Umbilical cord (tissue), 2 donors: ENCODE measurements around the gene ATP6V0E1. TPM values are rescaled to one million over a fixed set of nuclear protein-coding genes. Genes with fewer than 3 reads are reported as not detected.

Experiments
- DNase-seq: peaks from one replicate; pipeline ENCODE4 v3.0.0-alpha.2; 2015; ENCODE audit warnings: low spot score
- total RNA-seq: library from RNA; depleted of rRNA; stranded (reverse); fragments of >200 nt; gene quantifications from one replicate; pipeline ENCODE4 v1.2.3, GENCODE V29; 2014; ENCODE audit warnings: low replicate concordance; ENCODE audit not compliant: insufficient read depth

Gene ATP6V0E1
- 104 TPM for total RNA-seq

- peak; percentile 96 for DNase-seq
Measured at GRCh38 chr5:172983542-172984243, at the start of gene ATP6V0E1. Gene ATP6V0E1, plus strand, starts transcription at chr5:172983771. Its CDS starts 90 bp downstream, at chr5:172983861.

DNA sequence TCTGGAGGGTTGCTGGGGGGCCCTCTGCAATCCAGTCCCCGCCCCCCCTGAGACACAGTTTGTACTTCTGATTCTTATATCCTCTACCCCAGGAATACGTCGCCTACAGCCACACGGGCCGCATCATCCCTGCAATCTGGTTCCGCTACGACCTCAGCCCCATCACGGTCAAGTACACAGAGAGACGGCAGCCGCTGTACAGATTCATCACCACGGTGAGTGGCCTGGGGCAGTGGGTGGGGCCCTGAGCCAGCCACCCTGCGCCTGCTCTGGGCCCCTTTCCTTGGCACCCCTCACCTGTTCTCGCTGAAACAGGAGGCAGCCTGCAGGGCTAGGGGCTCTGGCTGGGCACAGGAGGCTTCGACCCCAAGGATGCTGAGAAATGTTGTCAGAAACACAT lies 48.5 kb upstream of the ATP6V0E1 start:
- DNase-seq: no peak

- DNase-seq: no peak
Measured at GRCh38 chr5:172936401-172936800, 47.2 kb upstream of the ATP6V0E1 start.

GRCh38 chr5:172939071-172939470 lies 44.5 kb upstream of the ATP6V0E1 start:
- DNase-seq: no peak

DNA sequence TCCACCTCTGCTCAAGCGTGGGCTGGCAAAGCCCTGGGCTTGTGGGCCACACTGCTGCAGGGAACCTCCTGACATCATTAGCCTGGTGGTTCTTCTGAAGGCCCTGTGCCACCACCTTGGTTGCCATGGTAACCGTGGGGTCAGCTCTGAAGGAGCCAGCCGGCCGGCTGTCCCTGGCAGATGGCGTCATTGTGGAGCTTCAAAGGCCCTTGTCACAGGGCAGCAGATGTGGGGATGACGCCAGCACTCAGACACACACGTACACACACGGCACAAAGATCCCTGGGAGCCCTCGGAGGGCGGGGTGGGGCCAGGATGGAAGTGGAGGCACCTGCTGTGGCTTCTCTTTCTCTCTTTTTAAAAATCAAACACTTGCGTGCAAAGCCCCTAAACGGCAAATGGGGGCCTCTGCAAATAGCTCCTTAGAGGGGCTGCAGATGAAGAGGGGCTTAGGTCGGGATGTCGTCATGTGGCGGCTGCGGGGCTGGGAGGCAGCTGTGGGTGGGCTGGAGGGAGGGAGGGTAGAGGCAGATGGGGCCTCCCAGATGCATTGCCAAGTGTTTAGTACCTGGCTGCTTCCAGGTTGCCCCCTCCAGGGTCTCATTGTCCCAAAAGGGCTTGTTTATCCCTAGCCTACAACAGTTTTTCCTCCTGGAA lies 43.8 kb upstream of the ATP6V0E1 start:
- no peak for DNase-seq

- DNase-seq: no peak
Measured at GRCh38 chr5:172940268-172941066, 43.1 kb upstream of the ATP6V0E1 start.

GRCh38 chr5:172941067-172941516 lies 42.5 kb upstream of the ATP6V0E1 start:
- DNase-seq: no peak

DNA sequence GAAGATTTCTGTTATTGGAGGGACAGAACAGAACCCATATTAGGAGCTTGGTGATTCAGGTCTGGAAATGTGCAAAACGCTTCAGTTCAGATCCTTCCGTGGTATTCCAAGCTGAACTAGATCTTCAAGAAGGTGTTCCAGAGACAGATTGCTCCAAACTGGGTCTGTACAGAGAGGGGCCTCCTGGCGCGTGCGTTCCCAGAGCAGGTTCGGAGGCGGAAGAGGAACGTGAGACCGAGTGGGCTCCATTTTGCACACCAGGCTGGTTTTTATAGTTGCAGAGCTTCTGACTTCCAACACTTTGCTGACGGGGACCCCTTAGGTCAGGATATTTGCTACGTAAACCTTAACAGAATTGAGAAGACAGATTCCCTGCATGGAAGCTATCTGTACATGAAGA lies 41.0 kb upstream of the ATP6V0E1 start:
- no peak for DNase-seq

- peak; percentile 66 for DNase-seq
Measured at GRCh38 chr5:172943283-172943841, 40.2 kb upstream of the ATP6V0E1 start.

DNA sequence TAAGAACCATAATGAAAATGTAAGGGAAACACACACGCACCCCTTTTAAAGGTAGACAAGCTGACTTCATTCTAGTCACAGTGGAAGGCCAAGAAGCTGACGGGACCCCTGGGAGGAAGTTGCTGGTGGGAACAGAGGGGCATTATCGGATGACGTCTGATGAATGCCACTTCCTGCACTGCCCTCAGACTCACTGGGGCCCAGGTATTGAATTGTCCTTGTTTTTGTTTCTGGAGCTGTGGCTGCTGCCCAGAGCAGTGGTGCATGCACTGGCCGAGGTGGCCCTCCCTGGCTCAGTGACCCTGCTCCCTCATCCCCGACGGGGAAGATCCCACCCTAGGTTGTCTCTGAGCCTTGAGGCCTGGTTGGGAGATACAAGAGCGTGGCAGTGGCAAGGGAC lies 39.7 kb upstream of the ATP6V0E1 start:
- no peak for DNase-seq

DNA sequence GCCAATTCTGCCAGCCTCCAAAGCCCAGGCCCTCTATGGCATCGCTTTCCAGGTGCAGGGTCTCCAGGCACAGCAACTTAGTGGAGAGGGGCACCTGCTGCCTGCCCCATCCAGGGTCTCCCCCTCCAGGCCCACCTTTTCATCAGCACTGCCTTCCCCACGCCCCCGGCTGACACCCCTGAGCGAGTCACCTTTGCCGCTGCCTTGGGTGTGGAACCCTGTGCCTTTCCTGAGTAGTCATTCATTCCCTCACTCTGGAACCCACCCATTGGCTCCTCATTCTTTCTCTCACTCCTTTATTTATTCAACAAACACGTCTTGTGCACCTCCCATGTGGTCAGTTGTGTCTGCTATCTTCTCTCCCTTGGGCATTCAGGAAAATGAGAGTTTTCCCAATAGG lies 38.8 kb upstream of the ATP6V0E1 start:
- DNase-seq: no peak

GRCh38 chr5:172945151-172945550 lies 38.4 kb upstream of the ATP6V0E1 start:
- DNase-seq: no peak

GRCh38 chr5:172946146-172946545 lies 37.4 kb upstream of the ATP6V0E1 start:
- no peak for DNase-seq

GRCh38 chr5:172949426-172949825 lies 34.1 kb upstream of the ATP6V0E1 start:
- DNase-seq: no peak

GRCh38 chr5:172950176-172950965 lies 33.2 kb upstream of the ATP6V0E1 start:
- DNase-seq: no peak

- DNase-seq: no peak
Measured at GRCh38 chr5:172951371-172952033, 32.1 kb upstream of the ATP6V0E1 start.

GRCh38 chr5:172952034-172952511 lies 31.5 kb upstream of the ATP6V0E1 start:
- DNase-seq: no peak

DNA sequence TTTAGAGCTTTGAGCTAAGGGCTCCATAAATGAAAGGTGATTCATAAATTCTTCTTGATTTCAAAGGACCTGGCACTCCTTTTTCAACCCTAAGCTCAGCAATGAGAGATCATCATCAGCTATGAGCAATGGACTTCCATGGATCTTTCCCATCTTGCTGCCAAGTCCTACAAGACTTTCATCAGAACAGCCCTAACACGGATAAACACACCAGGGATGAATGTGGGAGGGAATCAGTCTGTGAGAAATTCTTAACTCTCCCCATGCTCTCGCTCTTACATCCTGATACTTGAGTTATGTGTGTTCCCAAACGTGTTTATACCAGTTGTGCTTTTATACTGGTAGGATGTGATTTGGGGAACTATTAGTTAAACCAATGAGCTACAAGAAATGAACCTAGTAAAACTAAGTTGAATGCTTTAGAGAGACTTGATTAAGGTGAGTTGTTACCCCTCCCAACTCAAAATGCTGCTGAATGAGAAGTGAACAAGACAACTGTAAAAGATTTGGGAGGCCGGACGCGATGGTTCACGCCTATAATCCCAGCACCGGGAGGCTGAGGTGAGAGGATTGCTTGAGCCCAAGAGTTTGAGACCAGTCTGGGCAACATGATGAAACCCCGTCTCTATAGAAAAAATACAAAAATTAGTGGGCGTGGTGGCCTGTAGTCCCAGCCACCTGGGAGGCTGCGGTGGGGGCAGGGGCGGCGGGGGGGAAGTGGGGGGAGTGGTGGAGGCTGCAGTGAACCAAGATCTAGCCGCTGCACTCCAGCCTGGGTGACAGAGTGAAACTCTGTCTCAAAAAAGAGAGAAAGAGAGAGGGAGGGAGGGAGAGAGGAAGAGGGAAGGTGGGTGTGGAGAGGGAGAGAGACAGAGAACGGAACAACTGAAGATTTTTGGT lies 29.5 kb upstream of the ATP6V0E1 start:
- DNase-seq: peak; percentile 31

GRCh38 chr5:172954751-172955159 lies 28.8 kb upstream of the ATP6V0E1 start:
- no peak for DNase-seq
